ENCODE results near the gene PHF2.

Gene PHF2

DNA sequence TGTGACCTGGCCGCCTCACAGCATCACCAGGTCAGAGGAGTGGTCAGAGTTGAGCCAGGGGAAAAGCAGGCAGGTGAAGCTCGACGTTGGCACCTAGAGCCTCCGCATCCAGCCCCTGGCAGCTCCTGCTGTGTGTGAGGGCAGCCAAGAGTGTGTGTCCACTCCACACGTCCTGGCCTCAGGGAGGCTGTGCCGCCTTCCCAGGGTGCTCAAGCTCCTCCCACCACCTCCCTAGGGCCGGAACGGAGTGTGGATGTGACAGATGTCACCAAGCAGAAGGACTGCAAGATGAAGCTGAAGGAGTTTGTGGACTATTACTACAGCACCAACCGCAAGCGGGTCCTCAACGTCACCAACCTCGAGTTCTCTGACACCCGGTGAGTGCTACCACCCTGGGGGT, 72.5 kb downstream of the PHF2 start:
- ChIA-PET CTCF (interaction anchor here (0.8 kb wide), 1 partner anchor 634 kb away, joined by 3 read pairs; no protein-coding TSS in a partner anchor), POLR2A (no interaction called here)
- Histone ChIP-seq H3K4me1 (ENCODE audit: control insufficient read depth, insufficient read depth, low read length) (no peaks in the 10 kb centered on the region), H3K36me3 (ENCODE audit: control insufficient read depth in 2 of 2, insufficient read depth in 1 of 2, low read length in 2 of 2) (peaks cover 4 to 73% of the 10 kb centered on the region in 2 experiments; a peak in 2 of 3 replicates), H3K4me3 (ENCODE audit: low read depth, low read length) (no peak overlapping the region), H3K9me3 (ENCODE audit: control insufficient read depth, insufficient read depth, low read depth, low read length) (no peaks in the 10 kb centered on the region), H3K27ac (ENCODE audit: extremely low read depth, low read depth, low read length) (no peak overlapping the region)
- TF ChIP-seq ZNF223 (tag by site-specific recombination; IDR thresholded peaks at IDR 0.05) (no peak), ZNF394 (tag by site-specific recombination; IDR thresholded peaks at IDR 0.05; ENCODE audit: borderline replicate concordance) (no peak), ZNF133 (tag by site-specific recombination; IDR thresholded peaks at IDR 0.05) (no peak), ZNF561 (tag by site-specific recombination; IDR thresholded peaks at IDR 0.05; ENCODE audit: borderline replicate concordance) (no peak), ZNF600 (tag by site-specific recombination; IDR thresholded peaks at IDR 0.05) (no peak), ZNF121 (tag by site-specific recombination; IDR thresholded peaks at IDR 0.05) (no peak), ZNF670 (tag by site-specific recombination; IDR thresholded peaks at IDR 0.05; ENCODE audit: low read depth) (no peak), ZIC2 (tag by site-specific recombination; IDR thresholded peaks at IDR 0.05) (no peak), ZNF785 (tag by site-specific recombination; IDR thresholded peaks at IDR 0.05) (no peak), ZNF366 (tag by site-specific recombination; conservative IDR thresholded peaks at IDR 0.05) (no peak)
- TF ChIP-seq, protein P1, sequence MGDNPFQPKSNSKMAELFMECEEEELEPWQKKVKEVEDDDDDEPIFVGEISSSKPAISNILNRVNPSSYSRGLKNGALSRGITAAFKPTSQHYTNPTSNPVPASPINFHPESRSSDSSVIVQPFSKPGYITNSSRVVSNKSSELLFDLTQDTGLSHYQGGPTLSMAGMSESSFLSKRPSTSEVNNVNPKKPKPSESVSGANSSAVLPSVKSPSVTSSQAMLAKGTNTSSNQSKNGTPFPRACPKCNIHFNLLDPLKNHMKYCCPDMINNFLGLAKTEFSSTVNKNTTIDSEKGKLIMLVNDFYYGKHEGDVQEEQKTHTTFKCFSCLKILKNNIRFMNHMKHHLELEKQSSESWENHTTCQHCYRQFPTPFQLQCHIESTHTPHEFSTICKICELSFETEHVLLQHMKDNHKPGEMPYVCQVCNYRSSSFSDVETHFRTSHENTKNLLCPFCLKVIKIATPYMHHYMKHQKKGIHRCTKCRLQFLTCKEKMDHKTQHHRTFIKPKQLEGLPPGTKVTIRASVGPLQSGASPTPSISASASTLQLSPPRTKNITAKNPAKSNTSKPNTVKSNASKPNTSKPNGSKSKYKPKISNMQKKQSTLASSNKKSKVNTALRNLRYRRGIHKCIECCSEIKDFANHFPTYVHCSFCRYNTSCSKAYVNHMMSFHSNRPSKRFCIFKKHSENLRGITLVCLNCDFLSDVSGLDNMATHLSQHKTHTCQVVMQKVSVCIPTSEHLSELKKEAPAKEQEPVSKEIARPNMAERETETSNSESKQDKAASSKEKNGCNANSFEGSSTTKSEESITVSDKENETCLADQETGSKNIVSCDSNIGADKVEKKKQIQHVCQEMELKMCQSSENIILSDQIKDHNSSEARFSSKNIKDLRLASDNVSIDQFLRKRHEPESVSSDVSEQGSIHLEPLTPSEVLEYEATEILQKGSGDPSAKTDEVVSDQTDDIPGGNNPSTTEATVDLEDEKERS (tag by site-specific recombination; IDR thresholded peaks at IDR 0.05): no peak

DNA sequence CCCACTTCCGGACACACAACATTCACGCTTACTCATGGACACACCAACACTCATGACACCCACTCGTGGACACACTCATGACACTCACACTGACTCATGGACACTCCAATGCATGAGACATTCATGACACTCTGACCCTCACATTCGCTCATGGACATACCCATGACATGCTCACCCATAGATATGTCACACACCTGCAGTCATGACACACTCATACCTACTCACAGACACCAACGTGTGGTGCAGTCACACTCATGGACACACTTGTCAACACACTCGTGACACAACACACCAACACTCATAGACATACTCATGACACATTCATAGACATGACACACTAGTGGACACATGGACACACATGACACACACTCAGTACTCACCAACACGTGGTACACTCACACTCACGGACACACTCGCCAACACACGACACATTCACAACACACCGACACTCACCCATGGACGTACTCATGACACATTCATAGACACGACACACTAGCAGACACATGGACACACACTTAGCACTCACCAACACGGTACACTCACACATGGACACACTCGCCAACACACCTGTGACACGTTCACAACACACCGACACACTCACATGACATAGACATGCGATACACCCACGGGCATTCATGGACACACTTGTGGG, 73.4 kb downstream of the PHF2 start:
- Histone ChIP-seq H3K36me3 (ENCODE audit: control insufficient read depth in 2 of 2, insufficient read depth in 1 of 2, low read length in 2 of 2) (peaks cover 4 to 77% of the 10 kb centered on the region in 2 experiments; a peak in 2 of 3 replicates), H3K27ac (ENCODE audit: extremely low read depth, low read depth, low read length) (no peak overlapping the region), H3K4me3 (ENCODE audit: low read depth, low read length) (no peak overlapping the region), H3K4me1 (ENCODE audit: control insufficient read depth, insufficient read depth, low read length) (no peaks in the 10 kb centered on the region), H3K9me3 (ENCODE audit: control insufficient read depth, insufficient read depth, low read depth, low read length) (no peaks in the 10 kb centered on the region)
- POLR2A ChIA-PET: no interaction called here
- TF ChIP-seq ZNF112 (tag by site-specific recombination; IDR thresholded peaks at IDR 0.05) (no peak), ZFP69B (tag by site-specific recombination; IDR thresholded peaks at IDR 0.05) (no peak), EGR2 (tag by site-specific recombination; IDR thresholded peaks at IDR 0.05; ENCODE audit: low read depth) (peak; percentile 22), ZNF514 (tag by site-specific recombination; IDR thresholded peaks at IDR 0.05) (no peak), ZNF239 (tag by site-specific recombination; IDR thresholded peaks at IDR 0.05) (no peak), PRDM1 (tag by site-specific recombination; IDR thresholded peaks at IDR 0.05) (no peak), ZFHX2 (tag by site-specific recombination; conservative IDR thresholded peaks at IDR 0.05) (peak; percentile 36; the same call in 1 of the 2 replicates)
- TF ChIP-seq, protein P2, sequence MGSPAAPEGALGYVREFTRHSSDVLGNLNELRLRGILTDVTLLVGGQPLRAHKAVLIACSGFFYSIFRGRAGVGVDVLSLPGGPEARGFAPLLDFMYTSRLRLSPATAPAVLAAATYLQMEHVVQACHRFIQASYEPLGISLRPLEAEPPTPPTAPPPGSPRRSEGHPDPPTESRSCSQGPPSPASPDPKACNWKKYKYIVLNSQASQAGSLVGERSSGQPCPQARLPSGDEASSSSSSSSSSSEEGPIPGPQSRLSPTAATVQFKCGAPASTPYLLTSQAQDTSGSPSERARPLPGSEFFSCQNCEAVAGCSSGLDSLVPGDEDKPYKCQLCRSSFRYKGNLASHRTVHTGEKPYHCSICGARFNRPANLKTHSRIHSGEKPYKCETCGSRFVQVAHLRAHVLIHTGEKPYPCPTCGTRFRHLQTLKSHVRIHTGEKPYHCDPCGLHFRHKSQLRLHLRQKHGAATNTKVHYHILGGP (tag by site-specific recombination; IDR thresholded peaks at IDR 0.05): no peak
- CTCF ChIA-PET: no interaction called here

DNA sequence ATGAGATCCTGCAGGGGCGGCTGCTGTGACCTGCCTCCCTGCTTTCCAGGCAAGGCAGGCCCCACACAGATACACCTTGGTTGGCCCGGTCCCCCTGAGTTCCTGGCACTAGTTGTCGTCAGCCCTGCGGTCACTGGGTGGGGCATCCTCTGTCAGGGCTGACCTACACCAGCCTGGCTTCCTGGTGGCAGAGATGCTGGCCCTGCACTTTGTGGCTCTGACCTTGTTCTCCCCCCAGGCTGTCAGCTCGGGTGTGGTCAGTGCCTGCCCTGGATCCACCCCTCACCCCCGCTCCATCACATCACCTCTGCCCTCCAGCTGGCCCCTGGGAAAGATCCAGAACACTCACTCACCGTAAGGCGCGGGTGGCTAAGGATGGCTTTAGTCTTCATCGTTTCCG, 74.1 kb downstream of the PHF2 start:
- H3K4me1 ChIP-seq (ENCODE audit: control insufficient read depth, insufficient read depth, low read length): no peaks in the 10 kb centered on the region
- no peak overlapping the region for H3K27ac ChIP-seq (ENCODE audit: extremely low read depth, low read depth, low read length)
- TF ChIP-seq ZNF621 (tag by site-specific recombination; IDR thresholded peaks at IDR 0.05) (no peak), ZFHX2 (tag by site-specific recombination; conservative IDR thresholded peaks at IDR 0.05) (0 out of 2 replicates have a peak, but pooled peaks have one; percentile 11)
- H3K36me3 ChIP-seq (ENCODE audit: control insufficient read depth in 2 of 2, insufficient read depth in 1 of 2, low read length in 2 of 2): peaks cover 4 to 77% of the 10 kb centered on the region in 2 experiments; a peak in 2 of 3 replicates
- POLR2A ChIA-PET: no interaction called here
- no peaks in the 10 kb centered on the region for H3K9me3 ChIP-seq (ENCODE audit: control insufficient read depth, insufficient read depth, low read depth, low read length)
- CTCF ChIA-PET: no interaction called here
- no peak overlapping the region for H3K4me3 ChIP-seq (ENCODE audit: low read depth, low read length)

Data from HEK293 (cell line).